ENCODE measurements around the gene ZNF576.

GRCh38 chr19:43643326-43643725, 46.9 kb downstream of the ZNF576 start:
- no peak for TF ChIP-seq CTCF (IDR thresholded peaks at IDR 0.05)
- no peak for TF ChIP-seq POLR2AphosphoS5 (IDR thresholded peaks at IDR 0.05; ENCODE audit: insufficient read depth in 1 of 2, low read depth in 1 of 2)
- no peak for TF ChIP-seq POLR2A (IDR thresholded peaks at IDR 0.05)
